NT2/D1 (cell line): Measurements from ENCODE around the gene ATPAF1.

Experiments used
- SUZ12 ChIP-seq: IDR thresholded peaks from 2 replicates; pipeline ENCODE4 v1.6.1; 2011; ENCODE audit not compliant: insufficient read length, insufficient read depth; ENCODE audit errors: extremely low read depth
- YY1 ChIP-seq: IDR thresholded peaks from 2 replicates; pipeline ENCODE4 v1.6.1; 2011; ENCODE audit not compliant: insufficient read length, insufficient read depth
- ZNF274 ChIP-seq: IDR thresholded peaks from 2 replicates; pipeline ENCODE4 v1.6.1; 2011; ENCODE audit warnings: mild to moderate bottlenecking, low read depth, low read length

DNA sequence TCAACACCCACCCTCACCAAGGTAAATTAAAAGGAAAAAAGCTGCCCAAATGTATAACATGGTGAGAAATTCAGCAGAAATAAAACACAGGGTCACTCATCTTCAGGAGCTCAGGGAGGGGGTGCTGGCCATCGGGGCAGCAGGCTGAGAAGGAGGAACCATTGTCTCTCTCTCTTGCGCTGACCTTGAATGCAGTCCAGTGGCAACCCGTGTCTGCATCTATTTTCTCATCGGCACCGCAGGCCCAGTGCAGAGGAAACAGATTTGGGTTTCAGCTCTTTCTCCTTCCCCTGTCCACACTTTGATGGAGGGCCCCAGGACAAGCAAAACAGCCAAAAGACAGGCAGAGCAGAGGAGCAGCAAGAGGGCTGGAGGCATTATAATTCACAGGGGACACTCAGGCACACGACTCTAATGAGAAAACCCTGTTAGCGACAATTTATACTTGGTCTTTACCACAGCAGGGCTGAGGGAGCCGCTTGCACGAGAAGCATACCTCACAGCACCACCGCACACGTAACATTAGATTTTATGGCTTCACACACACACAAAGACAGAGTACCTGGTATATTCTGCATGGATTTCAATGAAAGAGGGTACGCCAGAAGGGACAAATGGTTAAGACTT lies 82.7 kb downstream of the ATPAF1 start:
- TF ChIP-seq SUZ12 (no peak), ZNF274 (no peak), YY1 (no peak)
